Inferior parietal cortex (tissue), 1 donor: ENCODE measurements around the gene TAB3.

Experiments
- DNase-seq: peaks from one replicate; pipeline ENCODE4 v3.0.0-alpha.2; 2016; ENCODE audit errors: extremely low spot score

TAB3 gene

GRCh38 chrX:30885136-30885535 lies 3.9 kb downstream of the TAB3 start:
- DNase-seq: no peak

- no peak for DNase-seq
Measured at GRCh38 chrX:30883138-30883537, 5.9 kb downstream of the TAB3 start.

- no peak for DNase-seq
Measured at GRCh38 chrX:30881797-30882196, 7.3 kb downstream of the TAB3 start.

- no peak for DNase-seq
Measured at GRCh38 chrX:30881390-30881789, 7.7 kb downstream of the TAB3 start.

DNA sequence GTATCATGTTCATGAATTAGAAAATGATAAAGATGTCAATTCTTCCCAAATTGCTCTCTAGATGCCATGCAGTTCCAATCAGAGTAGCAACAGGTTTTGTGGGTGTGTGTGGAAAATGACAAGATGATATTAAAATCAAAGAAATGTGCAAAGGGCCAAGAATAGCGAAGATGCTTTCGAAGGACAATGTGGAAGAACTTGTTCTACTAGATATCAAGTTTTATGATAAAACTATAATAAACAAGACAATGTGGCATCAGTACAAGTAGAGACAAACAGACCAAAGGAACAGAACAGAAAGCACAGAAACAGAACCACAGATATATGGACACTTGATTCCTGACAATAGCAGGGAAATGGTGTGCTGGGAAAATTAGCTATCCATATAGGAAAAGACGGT lies 9.0 kb downstream of the TAB3 start:
- no peak for DNase-seq

GRCh38 chrX:30876367-30876766 lies 12.7 kb downstream of the TAB3 start:
- DNase-seq: no peak

- DNase-seq: no peak
Measured at GRCh38 chrX:30875957-30876356, 13.1 kb downstream of the TAB3 start.

GRCh38 chrX:30874851-30875250 lies 14.2 kb downstream of the TAB3 start:
- no peak for DNase-seq

GRCh38 chrX:30870572-30870971 lies 18.5 kb downstream of the TAB3 start:
- DNase-seq: no peak

- no peak for DNase-seq
Measured at GRCh38 chrX:30865612-30866011, 23.4 kb downstream of the TAB3 start.

GRCh38 chrX:30865015-30865414 lies 24.0 kb downstream of the TAB3 start:
- DNase-seq: no peak

GRCh38 chrX:30864383-30864785 lies 24.7 kb downstream of the TAB3 start:
- DNase-seq: no peak

- no peak for DNase-seq
Measured at GRCh38 chrX:30863974-30864373, 25.1 kb downstream of the TAB3 start.

DNA sequence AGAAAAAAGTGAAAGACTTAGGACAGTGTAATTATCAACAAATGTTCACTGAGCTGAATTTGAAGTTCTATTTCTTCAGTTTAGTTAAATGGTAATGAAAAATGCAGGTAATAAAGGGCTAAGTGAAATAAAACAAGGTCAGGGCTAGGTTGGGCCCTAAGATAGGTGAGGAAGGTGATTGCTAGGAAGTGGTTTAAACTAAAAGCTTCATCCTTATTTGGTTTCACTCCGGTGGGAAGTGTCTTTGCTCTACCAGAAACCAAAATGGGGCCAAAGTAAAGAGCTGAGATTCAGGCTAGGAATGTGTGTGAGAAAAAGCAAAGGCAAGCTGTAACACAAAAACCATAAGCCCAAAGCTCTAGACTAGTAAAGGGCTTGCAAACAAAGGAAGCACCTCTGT lies 31.0 kb downstream of the TAB3 start:
- DNase-seq: no peak

DNA sequence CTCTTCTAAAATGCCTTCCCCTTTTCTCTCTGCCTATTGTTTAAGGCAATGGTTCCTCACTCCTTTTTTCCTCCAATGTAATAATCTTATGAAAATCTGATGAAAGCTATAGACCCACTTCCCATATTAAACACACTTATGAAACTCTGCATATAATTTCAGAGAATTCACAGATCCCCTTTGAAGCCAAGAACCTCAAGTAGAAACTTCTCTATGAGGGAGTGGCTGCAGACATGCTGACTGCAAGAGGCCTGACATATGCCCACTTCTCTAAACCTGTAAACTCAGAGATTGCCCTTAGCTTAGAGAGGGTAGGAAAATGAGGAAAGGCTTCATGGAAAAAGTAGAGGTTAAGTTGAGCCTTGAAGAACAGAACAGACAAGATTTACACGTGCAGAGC lies 37.6 kb downstream of the TAB3 start:
- DNase-seq: no peak

DNA sequence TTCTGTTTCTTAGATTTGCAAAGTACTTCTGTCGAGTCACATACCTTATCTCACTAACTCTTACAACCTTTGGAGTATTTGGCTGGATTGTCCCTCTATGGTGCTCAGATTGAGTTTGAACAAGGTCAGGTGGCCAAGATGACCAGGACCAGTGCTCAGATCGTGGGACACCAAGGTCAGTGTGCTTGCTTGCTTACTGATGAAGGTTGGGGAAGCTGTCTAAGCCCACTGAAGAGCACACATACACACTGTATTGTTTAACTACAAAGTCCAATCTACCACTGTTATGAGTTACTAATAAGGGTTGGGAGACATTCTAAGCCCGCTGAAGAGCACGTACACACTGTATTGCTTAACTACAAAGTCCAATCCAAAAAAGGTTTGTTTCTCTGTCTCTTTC lies 53.7 kb downstream of the TAB3 start:
- no peak for DNase-seq

DNA sequence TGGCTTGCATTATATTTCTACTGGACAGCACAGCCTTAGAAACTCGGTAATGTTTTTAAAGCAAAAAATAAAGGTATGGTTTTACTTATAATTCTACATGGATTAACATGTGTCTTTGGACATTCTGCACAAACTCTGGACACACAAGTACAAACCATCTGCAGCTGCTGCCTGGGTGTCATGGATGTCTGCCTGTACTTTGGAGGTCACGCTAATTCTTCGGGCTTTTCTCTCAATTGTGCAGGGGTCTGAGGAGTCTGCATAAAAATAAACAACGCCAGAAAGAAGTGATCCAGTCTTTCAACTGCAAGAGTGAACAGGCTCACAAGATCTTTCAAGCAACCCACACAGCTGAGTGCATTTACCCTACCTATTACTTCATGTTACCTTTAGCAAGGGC lies 55.2 kb downstream of the TAB3 start:
- DNase-seq: no peak

GRCh38 chrX:30831082-30831481 lies 58.0 kb downstream of the TAB3 start:
- no peak for DNase-seq

DNA sequence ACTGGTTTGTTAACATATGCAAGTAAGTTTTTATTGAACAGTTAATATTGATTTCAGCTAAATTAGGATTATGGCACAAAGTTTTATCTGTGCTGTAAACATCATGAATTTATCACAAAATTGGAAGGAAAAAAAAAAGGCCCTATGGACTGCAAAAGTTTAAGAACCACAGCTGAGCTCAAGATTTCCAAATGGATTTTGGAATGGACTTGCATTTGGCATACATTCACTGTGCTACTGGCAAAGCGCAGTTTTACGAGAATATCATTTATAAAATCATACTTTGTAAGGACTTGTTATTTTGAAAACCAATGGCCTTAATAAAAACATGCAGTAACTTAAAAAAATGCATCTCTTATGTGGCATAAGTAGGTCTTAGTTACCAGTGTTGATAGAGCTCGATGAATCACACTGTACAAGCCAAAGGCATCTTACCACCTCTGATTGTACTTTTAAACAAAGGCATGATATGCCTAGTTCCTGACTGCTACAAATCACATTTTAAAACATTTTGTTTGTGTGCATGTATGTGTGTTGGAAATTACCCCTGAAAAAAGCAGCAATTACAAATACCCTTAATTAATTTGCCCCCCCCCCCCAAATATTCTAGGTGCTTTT lies 58.6 kb downstream of the TAB3 start:
- DNase-seq: no peak

DNA sequence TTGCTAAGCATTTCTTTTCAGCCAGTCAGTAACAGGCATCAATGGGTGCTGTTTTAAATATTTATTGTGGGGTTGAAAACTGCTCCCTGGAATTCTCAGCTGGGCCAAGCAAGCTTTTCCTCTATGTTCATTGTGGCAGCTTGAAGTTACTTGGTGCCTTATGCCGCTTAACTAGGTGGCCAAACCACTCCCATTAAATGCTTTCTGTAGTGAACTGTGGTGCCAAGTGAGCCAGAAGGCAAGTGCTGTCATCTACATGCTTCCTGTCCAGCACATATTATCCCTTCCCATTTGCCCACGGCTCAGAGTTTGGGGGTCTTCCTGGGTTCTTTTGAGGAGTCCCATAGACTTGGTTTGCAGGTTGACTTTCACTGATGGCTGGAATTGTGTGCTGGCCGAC lies 64.8 kb downstream of the TAB3 start:
- no peak for DNase-seq

DNA sequence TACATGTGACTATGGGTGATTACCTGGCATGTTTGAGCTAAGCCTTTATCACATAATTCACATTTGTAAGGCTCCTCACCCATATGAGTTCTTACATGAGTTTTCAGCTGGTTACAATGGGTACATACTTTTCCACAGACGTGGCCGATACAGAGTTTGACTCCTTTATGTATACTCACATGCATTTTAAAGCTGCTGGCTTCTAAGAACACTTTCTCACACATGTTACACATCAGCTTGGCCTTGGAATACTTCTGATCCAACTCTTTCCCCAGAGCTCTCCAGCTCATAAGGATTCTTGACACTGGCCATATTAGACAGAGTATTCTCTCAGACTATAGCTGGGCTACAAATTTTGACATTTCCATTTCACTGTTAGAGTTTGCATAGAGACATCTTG lies 66.3 kb downstream of the TAB3 start:
- no peak for DNase-seq

DNA sequence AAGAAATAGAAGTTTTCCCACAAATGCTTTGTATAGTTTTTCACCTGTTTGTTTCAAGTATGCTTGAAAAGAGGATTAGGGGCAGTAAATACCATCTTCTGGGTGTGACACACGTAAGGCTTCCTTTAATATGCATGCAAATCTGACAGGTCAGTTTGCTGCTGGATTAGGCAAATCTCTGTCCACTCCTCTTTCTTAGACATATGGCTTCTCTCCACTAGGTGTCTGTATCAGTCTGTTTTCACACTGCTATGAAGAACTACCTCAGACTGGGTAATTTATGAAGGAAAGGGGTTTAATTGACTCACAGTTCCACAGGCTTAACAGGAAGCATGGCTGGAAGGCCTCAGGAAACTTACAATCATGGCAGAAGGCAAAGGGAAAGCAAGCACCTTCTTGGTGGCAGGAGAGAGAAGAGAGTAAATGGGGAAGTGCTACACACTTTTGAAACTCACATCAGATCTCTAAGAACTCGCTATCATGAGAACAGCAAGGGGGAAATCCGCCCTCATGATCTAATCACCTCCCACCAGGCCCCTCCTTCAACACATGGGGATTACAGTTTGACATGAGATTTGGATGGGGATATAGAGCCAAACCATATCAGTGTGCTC lies 66.9 kb downstream of the TAB3 start:
- DNase-seq: no peak

- DNase-seq: no peak
Measured at GRCh38 chrX:30821116-30821515, 67.9 kb downstream of the TAB3 start.

GRCh38 chrX:30819080-30819479 lies 70.0 kb downstream of the TAB3 start:
- no peak for DNase-seq
